Stimulated activated CD4-positive, alpha-beta T cell treated with anti-CD3 and anti-CD28 coated beads, Interleukin-4, amount 100 ng/mL, for 48 hours (primary cell): ENCODE measurements around the gene ZNF460.
A peak's percentile ranks its signal among the peaks of the same experiment; 100 is the strongest.
"Not testable (repeated sequence)": the region's sequence is repeated elsewhere in the genome, so short reads cannot be mapped to it uniquely, and the experiment has no call there.

Source experiments
- DNase-seq, 2 donors: peaks; one replicate each; pipeline ENCODE4 v3.0.0-alpha.2; 2020; ENCODE audit warnings: low read depth in 2 of 2

ZNF460 gene

DNA sequence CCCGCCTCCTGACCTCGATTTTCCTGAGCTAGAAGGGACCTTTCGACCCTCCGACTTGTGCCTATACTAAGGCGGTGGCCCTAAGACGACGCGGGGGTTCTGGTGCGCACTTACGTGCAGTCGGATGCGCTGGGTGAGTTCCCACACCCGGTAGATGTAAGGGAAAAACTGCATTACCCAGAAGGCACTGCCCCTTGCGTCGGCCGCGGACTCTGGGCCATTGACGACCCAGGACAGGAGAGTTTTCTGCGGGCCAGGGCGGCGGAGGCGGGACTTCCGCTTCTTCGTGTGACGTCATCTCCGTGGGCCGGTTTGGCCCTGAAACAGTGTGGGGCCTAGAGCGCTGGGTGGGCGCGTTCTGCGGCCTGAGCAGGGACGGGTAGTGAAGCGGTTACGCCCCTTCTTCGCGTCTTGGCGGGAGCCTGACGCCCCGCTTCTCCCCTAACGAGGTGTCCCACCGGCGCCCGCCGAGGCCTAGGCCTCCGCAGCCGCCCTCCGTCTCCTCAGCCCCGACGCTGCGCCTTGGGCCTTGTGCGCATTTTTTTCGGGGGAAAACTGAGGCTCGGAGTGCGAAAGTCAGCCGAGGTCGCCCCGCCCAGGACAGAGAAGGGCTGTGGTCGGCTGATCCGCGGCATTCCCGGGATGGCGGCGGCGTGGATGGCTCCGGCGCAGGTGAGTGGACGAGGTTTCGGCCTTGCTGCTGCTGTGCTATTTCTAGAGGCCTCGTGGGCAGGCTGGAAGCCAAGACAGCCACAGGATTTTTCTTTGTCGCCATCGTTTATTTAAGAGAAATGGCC is at the start of gene ZNF460:
Gene ZNF460, plus strand, starts transcription at position 321 of the 797 bp plus-strand sequence. Its CDS starts 322 bp downstream, at position 643.
- peak; percentile 92 to 94 for DNase-seq

DNA sequence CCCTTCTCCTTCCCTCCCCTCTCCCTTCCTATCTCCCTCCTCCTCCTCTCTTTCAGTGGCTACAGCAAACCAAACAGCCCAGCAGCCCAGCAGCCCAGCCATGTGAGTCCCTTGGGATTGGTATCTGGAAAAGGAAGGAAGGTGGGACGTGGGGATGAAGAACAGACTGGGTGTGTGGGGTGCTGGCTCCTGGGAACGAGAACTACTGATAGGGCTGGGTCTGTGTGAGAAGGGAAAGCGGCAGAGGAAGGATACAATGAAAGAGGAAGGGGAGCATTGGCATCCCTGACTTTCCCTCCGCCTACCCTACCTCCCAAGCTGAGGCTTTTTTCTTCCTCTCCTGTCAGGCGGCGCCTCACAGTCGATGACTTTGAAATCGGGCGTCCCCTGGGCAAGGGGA is 48.6 kb upstream of the ZNF460 start:
- DNase-seq = no peak

DNA sequence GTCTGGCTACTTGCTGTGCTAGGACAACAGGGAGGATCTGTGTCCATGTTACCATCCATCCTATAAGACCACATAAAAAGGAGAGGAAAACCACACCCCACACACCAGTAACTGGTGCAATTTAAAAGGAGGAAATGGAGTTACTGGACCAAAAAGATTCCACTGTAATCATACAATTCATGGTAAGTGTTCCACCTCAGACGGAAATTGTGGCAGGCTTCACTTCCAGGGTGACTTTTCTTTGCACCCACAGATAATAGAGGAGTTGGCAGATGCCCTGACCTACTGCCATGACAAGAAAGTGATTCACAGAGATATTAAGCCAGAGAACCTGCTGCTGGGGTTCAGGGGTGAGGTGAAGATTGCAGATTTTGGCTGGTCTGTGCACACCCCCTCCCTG is 47.1 kb upstream of the ZNF460 start:
- DNase-seq = no peak

DNA sequence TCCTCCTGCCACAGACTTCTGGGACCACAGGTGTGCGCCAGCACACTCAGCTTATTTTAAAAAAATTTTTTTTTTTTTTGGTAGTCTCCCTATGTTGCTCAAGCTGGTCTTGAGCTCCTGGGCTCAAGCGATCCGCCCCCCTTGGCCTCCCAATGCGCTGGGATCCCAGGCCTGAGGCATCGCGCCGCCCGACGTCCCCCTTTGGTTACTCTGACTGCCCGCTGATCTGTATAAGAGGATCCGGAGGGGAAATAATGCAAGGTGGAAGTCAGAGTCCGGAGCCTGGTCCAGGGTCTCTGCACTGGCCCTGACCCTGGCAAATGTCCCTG is 40.3 kb upstream of the ZNF460 start:
- DNase-seq = no peak

DNA sequence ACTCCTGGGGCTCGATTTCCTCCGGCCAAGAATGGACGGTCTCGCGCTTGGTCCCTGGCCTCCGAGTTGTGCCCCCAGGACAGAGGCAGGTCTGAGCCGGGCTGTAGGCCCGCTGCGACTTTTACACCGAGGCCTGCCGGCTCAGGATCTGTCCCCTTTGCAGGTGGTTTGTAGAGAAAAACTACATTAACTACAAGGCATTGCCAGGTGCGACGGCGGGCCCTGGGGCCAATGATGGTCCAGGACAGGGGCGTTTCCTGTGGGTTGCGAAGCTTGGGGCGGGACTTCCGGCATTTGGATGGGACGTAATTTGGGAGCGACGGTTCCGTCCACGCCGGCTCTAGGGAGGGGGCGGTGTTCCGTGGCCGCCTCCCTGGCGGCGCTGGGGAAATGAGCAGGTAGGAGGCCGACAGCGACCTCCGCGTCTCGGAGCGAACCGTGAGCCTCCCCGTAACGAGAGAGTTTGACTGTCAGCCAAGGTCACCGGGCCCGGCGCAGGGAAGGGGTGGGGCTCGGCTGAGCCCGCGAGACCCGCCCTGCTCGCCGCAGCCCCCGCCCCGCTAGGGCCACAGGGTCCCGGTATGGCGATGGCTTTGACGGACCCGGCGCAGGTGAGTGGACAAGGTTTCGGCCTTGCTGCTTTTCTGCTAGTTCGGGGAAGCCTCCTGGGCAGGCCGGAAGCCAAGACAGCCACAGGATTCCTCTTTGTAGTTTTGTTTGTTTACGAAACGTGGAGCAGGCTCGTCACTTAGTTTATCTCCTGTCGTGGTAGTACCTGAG is 39.8 kb upstream of the ZNF460 start, which contains the start of gene ZNF805:
Gene ZNF805, plus strand, starts transcription at position 322 of the 780 bp plus-strand sequence. Its CDS starts 260 bp downstream, at position 582.
- peak; percentile 90 to 94 for DNase-seq

DNA sequence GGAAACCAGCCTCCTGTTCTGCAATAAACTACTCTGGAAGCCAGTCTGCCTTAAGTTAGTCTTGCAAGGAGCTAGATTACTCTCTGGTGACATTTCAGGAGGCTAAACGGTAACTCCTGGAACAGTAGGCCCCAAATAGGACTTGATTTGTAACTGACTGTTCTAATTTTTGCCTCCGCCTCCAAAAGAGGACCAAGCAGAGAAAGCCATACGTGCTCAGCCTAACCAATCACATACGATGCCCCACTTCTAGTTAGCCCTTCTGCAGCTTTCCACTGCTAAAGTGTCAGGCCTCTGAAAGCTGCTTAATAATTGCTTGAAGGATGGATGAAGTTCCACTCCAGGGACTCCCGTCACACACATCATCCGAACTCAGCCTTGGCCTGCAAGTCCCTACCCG is 39.1 kb upstream of the ZNF460 start:
- DNase-seq = no peak

DNA sequence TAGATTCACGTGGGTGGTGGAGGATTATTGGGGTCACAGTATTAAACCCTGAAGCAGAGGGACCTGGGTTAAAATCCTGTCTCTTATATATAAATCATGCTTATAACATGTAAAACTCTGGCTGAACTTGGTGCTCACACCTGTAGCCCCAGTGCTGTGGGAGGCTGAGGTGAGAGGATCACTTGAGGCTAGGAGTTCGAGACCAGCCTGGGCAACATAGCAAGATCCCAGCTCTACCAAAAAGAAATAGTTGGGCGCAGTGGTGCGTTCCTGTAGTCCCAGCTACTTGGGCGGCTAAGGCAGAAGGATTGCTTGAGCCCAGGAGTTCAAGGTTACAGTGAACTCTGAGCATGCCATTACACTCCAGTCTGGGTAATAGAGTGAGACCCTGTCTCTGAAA is 37.5 kb upstream of the ZNF460 start:
- no peak for DNase-seq

DNA sequence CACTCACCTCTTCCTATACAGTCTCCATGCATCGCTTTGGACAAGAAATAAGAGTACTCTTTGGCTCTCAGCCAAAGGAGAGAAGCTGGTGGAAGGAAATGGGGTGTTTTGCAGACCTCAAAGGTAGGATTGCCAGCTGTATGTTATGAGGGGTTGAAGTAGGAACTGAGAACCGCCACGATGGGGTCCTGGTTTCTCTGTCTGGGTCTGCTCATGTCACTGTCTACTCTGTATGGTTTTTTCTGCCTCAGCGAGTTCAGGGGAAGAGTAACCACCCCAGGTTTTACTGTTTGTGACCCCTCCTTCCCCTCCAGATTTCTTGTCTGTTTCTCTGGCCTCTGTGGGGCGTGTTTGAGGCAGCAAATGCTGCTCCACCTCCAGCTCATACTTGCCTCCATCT is 35.8 kb upstream of the ZNF460 start:
- DNase-seq = no peak

DNA sequence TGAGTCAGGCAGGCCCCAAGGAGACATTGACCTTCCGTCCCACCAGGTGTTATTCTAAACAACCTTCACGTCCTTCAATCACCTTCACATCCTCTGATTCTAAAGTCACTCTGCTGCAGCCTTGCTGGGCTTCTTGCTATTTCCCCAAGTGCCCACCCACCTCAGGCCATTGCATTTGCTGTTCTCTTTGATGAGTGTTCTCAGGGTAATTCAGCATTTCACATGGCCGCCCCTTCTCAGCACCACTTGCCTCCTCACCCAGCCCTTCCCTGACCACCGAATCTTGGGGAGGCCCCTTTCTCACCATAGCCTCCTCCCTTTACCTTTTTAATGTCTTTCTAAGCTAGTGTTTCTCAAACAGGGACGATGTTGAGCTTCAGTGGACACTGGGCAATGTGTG is 35.2 kb upstream of the ZNF460 start:
- no peak for DNase-seq

DNA sequence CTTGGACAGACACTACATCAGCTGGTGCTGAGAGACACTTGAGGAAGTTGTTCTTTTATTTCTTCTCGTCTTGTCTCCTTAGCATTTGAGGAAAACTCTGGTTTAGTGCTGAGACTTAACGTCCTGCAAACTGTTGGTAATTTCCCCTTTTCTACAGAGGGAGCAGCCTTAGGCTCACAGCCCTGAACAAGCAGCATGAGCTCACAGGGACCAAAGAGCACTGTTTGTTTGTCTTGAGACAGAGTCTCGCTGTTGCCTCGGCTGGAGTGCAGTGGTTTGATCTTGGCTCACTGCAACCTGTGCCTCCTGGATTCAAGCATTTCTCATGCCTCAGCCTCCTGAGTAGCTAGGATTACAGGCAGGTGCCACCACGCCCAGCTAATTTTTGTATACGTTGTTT is 34.3 kb upstream of the ZNF460 start:
- DNase-seq = no peak

DNA sequence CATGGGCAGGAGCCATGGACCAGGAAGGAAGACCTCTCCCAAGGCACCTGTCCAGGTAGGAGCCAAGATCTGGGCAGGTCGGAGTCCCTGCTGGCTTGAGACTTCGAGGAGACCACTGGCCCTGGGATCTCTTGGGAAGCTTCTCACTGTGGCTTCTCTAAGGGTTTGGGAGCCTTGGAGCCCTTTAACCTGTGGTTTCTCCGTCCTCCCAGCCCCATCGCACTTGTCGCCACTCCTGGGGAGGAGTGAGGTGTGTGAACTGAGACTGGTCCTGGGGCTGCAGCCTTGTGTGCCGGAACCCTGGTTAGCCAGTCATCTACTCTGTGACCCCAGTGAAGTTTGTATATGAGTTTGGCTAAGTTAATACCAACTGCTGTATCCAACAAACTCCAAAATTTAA is 31.6 kb upstream of the ZNF460 start:
- DNase-seq = no peak

DNA sequence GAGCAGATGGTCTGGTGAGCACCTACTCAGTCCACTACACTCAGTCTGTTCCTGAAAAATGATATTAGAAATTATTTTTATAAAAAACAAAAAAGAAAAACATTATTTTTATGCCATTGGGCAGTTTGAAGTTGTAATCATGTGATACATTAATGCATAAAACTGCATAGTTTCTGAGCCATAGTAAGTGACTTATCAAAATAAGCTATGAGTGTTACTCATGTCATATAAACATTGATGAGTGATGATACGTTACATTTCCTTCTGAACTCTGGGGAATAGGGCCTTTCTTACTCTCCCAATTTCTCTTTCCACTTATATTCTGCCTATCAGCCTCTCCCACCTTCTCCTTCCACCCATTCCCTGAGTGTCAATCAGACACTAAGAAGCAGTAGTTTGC is 31.0 kb upstream of the ZNF460 start:
- no peak for DNase-seq

DNA sequence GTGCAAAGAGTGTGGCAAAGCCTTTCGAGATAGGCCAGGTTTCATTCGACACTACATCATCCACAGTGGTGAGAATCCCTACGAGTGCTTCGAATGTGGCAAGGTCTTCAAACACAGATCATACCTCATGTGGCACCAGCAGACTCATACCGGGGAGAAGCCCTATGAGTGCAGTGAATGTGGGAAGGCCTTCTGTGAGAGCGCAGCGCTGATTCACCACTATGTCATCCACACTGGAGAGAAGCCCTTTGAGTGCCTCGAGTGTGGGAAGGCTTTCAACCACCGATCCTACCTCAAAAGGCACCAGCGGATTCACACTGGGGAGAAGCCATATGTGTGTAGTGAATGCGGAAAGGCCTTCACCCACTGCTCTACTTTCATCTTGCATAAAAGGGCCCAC is 26.5 kb upstream of the ZNF460 start:
- peak in 1 of 2 donors; percentile 17 for DNase-seq

DNA sequence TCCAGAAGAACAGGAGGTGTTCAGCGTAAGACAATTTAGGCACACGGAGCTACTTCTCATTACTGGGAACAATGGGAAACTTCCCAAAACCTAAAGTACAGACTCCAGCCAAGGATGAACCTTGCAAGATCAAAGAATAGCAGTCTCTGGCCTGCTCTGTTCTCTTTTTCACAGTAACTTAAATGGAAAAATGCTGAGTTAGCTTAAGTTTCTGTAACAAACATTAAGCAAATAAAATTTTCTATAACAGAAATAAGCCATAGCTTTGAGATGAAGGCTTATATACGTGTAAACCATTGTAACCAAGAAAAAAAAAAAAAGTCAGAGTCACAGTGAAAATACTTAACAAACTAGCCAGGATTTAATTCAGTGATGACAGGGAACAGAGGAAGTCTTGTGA is 18.2 kb upstream of the ZNF460 start:
- DNase-seq = no peak

DNA sequence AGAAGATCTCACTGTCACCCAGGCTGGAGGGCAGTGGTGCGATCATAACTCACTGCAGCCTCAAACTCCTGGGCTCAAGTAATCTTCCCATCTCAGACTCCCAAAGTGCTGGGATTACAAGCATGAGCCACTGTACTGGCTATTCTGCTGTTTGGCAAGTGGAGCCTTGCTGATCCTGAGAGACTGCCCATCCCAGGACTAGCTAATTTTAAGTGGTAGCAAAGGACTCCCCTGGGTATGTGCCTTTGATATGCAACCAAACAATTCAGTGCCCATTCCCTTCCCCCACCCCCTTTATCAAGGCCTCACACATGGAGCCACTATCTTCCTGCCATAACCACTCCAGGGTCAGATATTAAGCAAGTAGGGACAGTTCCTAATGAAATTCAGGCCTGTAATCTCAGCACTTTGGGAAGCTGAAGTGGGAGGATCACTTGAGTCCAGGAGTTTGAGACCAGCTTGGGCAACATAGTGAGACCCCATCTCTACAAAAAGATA is 17.0 kb upstream of the ZNF460 start:
- DNase-seq = no peak

DNA sequence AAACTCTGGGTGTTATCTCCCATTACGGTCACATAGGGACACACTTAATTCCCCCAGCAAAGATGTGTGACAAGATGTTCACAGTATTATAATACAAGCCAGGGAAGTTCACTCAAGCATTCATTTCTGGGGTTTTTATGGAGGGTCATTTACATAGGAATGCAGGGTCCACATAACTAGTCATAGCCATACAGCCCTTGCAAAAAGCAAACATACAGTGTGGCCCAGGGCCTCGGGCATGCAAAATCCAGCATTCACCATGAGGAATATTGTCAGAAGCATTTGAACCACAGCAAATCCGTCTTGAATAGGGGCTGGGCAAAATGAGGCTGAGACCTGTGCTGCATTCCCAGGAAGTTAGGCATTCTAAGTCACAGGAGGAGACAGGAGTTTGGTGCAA is 13.0 kb upstream of the ZNF460 start:
- DNase-seq = no peak

DNA sequence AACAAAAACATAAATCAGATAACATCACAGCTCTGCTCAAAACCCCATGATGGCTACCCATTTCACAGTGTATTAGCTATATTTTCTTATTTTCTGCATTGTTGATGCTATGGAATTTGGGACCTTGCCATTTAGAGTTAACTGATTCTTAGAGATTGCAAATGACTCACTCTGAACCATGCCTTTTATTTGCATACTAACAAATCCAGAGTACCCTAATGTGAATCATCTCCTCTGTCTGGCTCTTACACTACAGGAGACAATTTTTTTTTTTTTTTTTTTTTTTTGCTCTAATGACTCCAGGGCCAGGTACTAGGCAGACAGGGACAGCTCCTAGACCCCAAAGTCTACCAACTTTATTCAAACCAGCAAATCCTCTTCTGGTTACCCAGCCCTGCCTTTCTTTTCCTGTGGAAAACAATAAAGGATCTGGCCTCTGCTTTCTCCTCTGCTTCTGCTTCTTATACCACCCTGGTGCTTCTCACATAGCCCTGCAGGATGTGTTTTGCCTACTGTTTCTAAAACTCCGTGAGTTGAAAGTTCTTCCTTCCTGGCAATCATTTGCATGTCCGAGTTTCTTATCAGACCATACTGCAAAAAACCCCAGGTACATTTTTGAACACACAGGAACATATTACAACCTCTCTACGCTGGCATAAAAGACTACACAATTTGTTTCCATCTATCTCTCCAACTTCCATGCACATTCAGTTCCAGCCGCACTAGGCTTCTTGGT is 10.6 kb upstream of the ZNF460 start:
- no peak for DNase-seq

DNA sequence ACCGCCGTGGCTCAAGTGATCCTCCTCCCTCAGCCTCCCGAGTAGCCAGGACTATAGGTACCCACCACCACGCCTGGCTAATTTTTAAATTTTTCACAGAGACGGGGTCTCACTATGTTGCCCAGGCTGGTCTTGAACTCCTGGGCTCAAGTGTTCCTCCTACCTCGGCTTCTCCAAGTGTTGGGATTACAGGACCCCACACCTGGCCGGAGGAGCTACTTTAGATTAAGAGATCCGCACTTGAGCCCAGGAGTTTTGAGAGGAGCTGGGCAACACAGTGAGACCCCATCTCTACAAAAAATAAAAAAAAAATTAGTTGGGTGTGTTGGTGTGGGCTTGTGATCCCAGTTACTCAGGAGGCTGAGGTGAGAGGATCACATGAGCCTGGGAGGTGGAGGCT is 9.0 kb upstream of the ZNF460 start:
- DNase-seq = no peak

DNA sequence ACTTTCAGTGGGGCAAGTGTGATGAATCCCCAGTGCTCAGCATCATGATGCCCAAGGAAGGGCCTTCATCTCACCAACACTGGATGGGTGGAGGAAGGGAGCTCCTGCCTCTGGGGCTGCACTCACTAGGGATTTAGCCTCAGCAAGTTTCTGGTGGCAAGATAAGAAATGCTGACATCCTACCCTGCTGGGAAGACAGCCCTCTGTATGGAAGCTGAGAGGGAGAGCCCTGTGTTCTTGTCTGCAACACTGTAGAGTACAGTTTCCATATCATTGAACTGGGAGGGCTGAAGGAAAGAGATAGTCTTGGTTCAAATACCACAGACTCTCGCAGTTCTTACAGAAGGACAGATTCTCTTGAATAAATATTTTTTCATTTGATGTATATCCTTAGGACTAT is 7.3 kb upstream of the ZNF460 start:
- DNase-seq = no peak

DNA sequence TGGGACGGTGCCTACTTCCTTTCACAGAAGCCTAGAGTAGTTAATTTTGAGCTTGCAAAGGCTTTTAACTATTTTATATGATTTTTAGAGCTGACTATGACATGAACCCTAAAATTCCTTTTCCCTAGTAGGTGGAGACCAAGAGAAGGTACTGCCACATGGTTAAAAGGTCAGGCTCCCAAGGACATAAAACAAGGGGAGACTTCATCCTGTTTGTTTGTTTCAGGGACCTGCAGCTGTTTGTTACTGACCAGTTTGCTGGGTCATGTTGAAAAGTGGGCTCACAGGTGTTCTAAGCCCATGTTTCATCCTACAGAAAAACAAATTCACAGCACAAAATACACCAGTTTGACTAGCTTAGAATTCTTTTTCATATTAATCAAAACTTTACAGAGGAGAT is 3.9 kb upstream of the ZNF460 start:
- no peak for DNase-seq

DNA sequence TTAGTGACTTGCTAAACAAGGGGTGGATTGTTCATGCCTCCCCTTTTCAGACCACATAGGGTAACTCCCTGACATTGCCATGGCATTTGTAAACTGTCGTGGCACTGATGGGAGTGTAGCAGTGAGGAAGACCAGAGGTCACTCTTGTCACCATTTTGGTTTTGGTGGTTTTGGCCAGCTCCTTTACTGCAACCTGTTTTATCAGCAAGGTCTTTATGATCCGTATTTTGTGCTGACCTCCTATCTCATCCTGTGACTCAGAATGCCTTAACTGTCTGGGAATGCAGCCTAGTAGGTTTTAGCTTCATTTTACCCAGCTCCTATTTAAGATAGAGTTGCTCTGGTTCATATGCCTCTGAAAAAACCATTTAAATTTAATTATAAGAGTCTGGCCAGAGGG is 1.8 kb upstream of the ZNF460 start:
- not testable (repeated sequence) for DNase-seq

DNA sequence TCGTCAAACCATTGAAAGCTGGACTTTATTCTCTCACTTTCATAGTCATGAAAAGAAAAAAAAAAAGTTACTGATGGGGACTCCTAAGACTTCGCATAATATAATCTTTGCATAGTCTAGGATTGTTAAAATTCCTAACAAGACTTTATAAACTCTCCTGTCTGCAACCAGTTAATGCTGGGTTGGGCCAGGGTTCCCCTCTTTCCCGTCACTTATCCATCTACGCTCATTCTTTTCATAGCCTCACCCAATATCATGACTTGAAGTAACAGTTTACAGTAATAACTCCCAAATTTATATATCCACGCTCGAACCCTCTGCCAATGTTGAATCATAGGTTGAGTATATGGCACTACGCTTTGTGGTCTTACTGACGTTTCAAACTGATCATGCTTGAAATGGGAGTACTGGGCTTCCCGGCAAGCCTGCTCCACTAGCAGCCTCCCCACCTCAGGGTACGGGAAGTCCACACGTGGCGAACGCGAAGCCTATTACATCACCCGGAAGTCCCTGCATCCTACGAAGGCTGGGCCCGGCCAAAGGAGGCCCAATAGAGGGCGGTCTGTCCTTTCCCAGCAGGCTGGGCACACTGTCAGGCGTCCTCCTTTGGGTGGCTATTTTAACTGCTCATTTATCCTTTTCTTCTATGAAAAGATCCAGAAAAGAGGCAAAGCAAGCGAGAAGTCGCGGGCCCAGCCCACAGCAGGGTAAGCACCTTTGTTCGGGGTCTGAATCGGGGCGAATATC is 694 bp upstream of the ZNF460 start:
- peak; percentile 65 to 81 for DNase-seq
